DOHH2 (cell line): ENCODE results near the gene NLGN3.

Experiments used
- H3F3A ChIP-seq: fragments of 200-600 bp; sonication (generic), shearing (Covaris generic); 2 replicates; pipeline ENCODE4 v1.6.0; 2016; ENCODE audit warnings: antibody characterized with exemption, mild to moderate bottlenecking; ENCODE audit not compliant: control insufficient read depth, insufficient read depth
- H3K27ac ChIP-seq: fragments of 200-600 bp; sonication (generic); 2 replicates; pipeline ENCODE4 v1.5.1; 2014; ENCODE audit warnings: low read depth, mild to moderate bottlenecking, low read length, moderate library complexity
- H3K27me3 ChIP-seq: fragments of 200-600 bp; sonication (generic); 2 replicates; pipeline ENCODE4 v1.6.1; 2014; ENCODE audit warnings: mild to moderate bottlenecking, low read length, mixed read lengths; ENCODE audit not compliant: control insufficient read depth
- H3K36me3 ChIP-seq: fragments of 200-600 bp; sonication (generic); 2 replicates; pipeline ENCODE4 v1.6.1; 2014; ENCODE audit warnings: mild to moderate bottlenecking, low read length, moderate library complexity, mixed read lengths; ENCODE audit not compliant: control insufficient read depth
- H3K4me1 ChIP-seq: fragments of 200-600 bp; sonication (generic); 2 replicates; pipeline ENCODE4 v1.6.1; 2014; ENCODE audit warnings: mild to moderate bottlenecking, low read length, mixed read lengths; ENCODE audit not compliant: control insufficient read depth
- H3K4me2 ChIP-seq: fragments of 200-600 bp; sonication (generic); 2 replicates; pipeline ENCODE4 v1.6.0; 2014; ENCODE audit warnings: mild to moderate bottlenecking, low read length, moderate library complexity
- H3K4me3 ChIP-seq: fragments of 200-600 bp; sonication (generic); 2 replicates; pipeline ENCODE4 v1.5.1; 2014; ENCODE audit warnings: mild to moderate bottlenecking, low read length, mixed read lengths
- H3K79me2 ChIP-seq: fragments of 200-600 bp; sonication (generic); 2 replicates; pipeline ENCODE4 v1.6.1; 2014; ENCODE audit warnings: mild to moderate bottlenecking, low read length, mixed read lengths; ENCODE audit not compliant: control insufficient read depth
- H3K9me2 ChIP-seq: fragments of 200-600 bp; sonication (generic); replicated peaks from 2 replicates; pipeline ENCODE4 v1.6.1; 2014; ENCODE audit warnings: mild to moderate bottlenecking, low read length, mixed read lengths; ENCODE audit not compliant: control insufficient read depth
- H3K9me3 ChIP-seq: fragments of 200-600 bp; sonication (generic); 2 replicates; pipeline ENCODE4 v1.6.1; 2014; ENCODE audit warnings: antibody characterized with exemption, low read length, mixed read lengths; ENCODE audit not compliant: control insufficient read depth, insufficient read depth
- H4K20me1 ChIP-seq: fragments of 200-600 bp; sonication (generic); 2 replicates; pipeline ENCODE4 v1.6.0; 2014; ENCODE audit warnings: low read depth, mild to moderate bottlenecking, antibody characterized with exemption, low read length, moderate library complexity; ENCODE audit not compliant: control insufficient read depth, insufficient read depth
- EZH2phosphoT487 ChIP-seq: fragments of 200-600 bp; sonication (generic); IDR thresholded peaks from 2 replicates; pipeline ENCODE4 v1.6.1; 2017; ENCODE audit warnings: borderline replicate concordance, mild to moderate bottlenecking, antibody characterized with exemption, low read length, moderate library complexity, mixed read lengths
- TF ChIP-seq, protein P1 (sequence below): fragments of 200-600 bp; sonication (generic); IDR thresholded peaks from one replicate; pipeline ENCODE4 v1.5.1; 2014; ENCODE audit warnings: antibody characterized with exemption, mild to moderate bottlenecking, low read depth, low read length; ENCODE audit not compliant: poor library complexity, severe bottlenecking

Gene NLGN3

DNA sequence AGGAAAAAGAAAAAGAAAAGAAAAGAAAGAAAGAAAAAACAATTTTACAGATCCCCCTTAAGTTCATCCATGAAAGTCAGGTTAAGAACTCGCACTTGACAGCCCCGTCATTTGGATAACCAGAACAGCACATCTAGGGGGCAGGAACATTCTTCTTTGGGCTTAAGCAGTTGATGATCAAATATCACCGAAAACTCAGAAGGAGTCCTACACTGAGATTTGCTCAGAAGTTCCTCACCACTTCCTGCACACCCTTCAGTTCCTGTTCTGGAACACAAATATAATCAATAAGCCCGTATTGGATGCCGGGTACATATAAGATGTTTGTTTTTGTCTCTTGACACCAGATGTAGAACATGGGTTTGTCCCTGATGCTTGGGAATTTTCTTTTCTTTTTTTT lies 14.7 kb downstream of the NLGN3 start:
- H3K79me2 ChIP-seq, result no peaks in the 10 kb centered on the region
- no peaks in the 10 kb centered on the region for H3F3A ChIP-seq
- no peaks in the 10 kb centered on the region for H4K20me1 ChIP-seq
- no peak overlapping the region for H3K4me2 ChIP-seq
- H3K4me3 ChIP-seq, result no peak overlapping the region
- TF ChIP-seq, protein P1, sequence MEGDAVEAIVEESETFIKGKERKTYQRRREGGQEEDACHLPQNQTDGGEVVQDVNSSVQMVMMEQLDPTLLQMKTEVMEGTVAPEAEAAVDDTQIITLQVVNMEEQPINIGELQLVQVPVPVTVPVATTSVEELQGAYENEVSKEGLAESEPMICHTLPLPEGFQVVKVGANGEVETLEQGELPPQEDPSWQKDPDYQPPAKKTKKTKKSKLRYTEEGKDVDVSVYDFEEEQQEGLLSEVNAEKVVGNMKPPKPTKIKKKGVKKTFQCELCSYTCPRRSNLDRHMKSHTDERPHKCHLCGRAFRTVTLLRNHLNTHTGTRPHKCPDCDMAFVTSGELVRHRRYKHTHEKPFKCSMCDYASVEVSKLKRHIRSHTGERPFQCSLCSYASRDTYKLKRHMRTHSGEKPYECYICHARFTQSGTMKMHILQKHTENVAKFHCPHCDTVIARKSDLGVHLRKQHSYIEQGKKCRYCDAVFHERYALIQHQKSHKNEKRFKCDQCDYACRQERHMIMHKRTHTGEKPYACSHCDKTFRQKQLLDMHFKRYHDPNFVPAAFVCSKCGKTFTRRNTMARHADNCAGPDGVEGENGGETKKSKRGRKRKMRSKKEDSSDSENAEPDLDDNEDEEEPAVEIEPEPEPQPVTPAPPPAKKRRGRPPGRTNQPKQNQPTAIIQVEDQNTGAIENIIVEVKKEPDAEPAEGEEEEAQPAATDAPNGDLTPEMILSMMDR, result no peak
- TF ChIP-seq EZH2phosphoT487, result no peak
- no peaks in the 10 kb centered on the region for H3K36me3 ChIP-seq
- H3K27ac ChIP-seq, result no peak overlapping the region
- no peaks in the 10 kb centered on the region for H3K27me3 ChIP-seq
- no peaks in the 10 kb centered on the region for H3K4me1 ChIP-seq
- H3K9me2 ChIP-seq, result no peaks in the 10 kb centered on the region
- H3K9me3 ChIP-seq, result no peaks in the 10 kb centered on the region

- H3K9me3 ChIP-seq, result no peaks in the 10 kb centered on the region
- TF ChIP-seq, protein P1, result no peak
- TF ChIP-seq EZH2phosphoT487, result no peak
- H3K4me2 ChIP-seq, result no peak overlapping the region
- no peaks in the 10 kb centered on the region for H3K9me2 ChIP-seq
- no peaks in the 10 kb centered on the region for H3K36me3 ChIP-seq
- H3K27me3 ChIP-seq, result no peaks in the 10 kb centered on the region
- no peaks in the 10 kb centered on the region for H3K4me1 ChIP-seq
- H3K4me3 ChIP-seq, result no peak overlapping the region
- H3K27ac ChIP-seq, result no peak overlapping the region
- H3K79me2 ChIP-seq, result no peaks in the 10 kb centered on the region
- no peaks in the 10 kb centered on the region for H3F3A ChIP-seq
- no peaks in the 10 kb centered on the region for H4K20me1 ChIP-seq
Observed at GRCh38 chrX:71160475-71160874, 15.8 kb downstream of the NLGN3 start.

DNA sequence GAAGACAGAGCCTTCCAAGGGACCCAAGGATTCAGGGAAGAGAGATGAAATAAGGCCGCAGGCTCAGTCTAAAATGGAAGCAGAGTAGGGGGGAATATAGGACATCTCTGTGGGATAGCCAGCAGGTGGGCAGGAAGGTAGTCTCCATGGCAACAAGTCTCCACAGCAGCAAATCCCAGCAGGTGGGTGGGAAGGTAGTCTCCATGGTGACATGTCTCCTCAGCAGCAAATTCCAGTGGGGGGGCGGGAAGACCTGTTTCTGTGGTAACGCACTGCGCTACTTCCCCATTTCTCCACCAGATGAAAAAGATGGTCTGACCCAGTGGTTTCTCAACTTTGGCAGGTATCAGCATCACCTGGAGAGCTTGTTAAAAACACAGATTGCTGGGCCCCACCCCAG lies 18.3 kb downstream of the NLGN3 start:
- Histone ChIP-seq H3K27me3 (no peaks in the 10 kb centered on the region), H3K79me2 (no peaks in the 10 kb centered on the region), H3K9me2 (no peaks in the 10 kb centered on the region), H3K4me1 (no peaks in the 10 kb centered on the region), H3K9me3 (no peaks in the 10 kb centered on the region), H3K4me3 (no peak overlapping the region), H3K27ac (no peak overlapping the region), H3K36me3 (no peaks in the 10 kb centered on the region), H3K4me2 (no peak overlapping the region), H4K20me1 (no peaks in the 10 kb centered on the region), H3F3A (no peaks in the 10 kb centered on the region)
- no peak for TF ChIP-seq EZH2phosphoT487
- TF ChIP-seq, protein P1, result no peak

- no peaks in the 10 kb centered on the region for H3K9me2 ChIP-seq
- TF ChIP-seq, protein P1, result no peak
- no peak for TF ChIP-seq EZH2phosphoT487
- no peak overlapping the region for H3K4me2 ChIP-seq
- H3K79me2 ChIP-seq, result no peaks in the 10 kb centered on the region
- no peaks in the 10 kb centered on the region for H3K36me3 ChIP-seq
- no peaks in the 10 kb centered on the region for H4K20me1 ChIP-seq
- no peaks in the 10 kb centered on the region for H3K9me3 ChIP-seq
- H3K27me3 ChIP-seq, result no peaks in the 10 kb centered on the region
- no peaks in the 10 kb centered on the region for H3K4me1 ChIP-seq
- H3K27ac ChIP-seq, result no peak overlapping the region
- no peak overlapping the region for H3K4me3 ChIP-seq
- H3F3A ChIP-seq, result no peaks in the 10 kb centered on the region
Observed at GRCh38 chrX:71164071-71164470, 19.4 kb downstream of the NLGN3 start.
